NT2/D1 (cell line): Measurements from ENCODE around the gene SCAF8.

ENCODE experiments used
- DNase-seq: peaks from one replicate; pipeline ENCODE4 v3.0.0-alpha.2; 2011; ENCODE audit warnings: low read depth, low spot score
- H3K27me3 ChIP-seq: 2 replicates; pipeline ENCODE4 v1.6.0; 2011; ENCODE audit warnings: mild to moderate bottlenecking; ENCODE audit not compliant: insufficient read length, insufficient read depth
- H3K36me3 ChIP-seq: 2 replicates; pipeline ENCODE4 v1.6.1; 2011; ENCODE audit warnings: mild to moderate bottlenecking, low read length, mixed read lengths; ENCODE audit not compliant: insufficient read depth, insufficient read length
- H3K4me1 ChIP-seq: 2 replicates; pipeline ENCODE4 v1.5.1; 2011; ENCODE audit not compliant: insufficient read depth, insufficient read length
- H3K4me3 ChIP-seq: 2 replicates; pipeline ENCODE4 v1.5.1; 2011; ENCODE audit warnings: low read depth; ENCODE audit not compliant: insufficient read length
- H3K9ac ChIP-seq: 2 replicates; pipeline ENCODE4 v1.6.0; 2011; ENCODE audit warnings: low read depth; ENCODE audit not compliant: insufficient read length
- H3K9me3 ChIP-seq: 2 replicates; pipeline ENCODE4 v1.5.1; 2011; ENCODE audit warnings: mild to moderate bottlenecking, low read length; ENCODE audit not compliant: insufficient read depth
- SUZ12 ChIP-seq: IDR thresholded peaks from 2 replicates; pipeline ENCODE4 v1.6.1; 2011; ENCODE audit not compliant: insufficient read length, insufficient read depth; ENCODE audit errors: extremely low read depth
- YY1 ChIP-seq: IDR thresholded peaks from 2 replicates; pipeline ENCODE4 v1.6.1; 2011; ENCODE audit not compliant: insufficient read length, insufficient read depth
- ZNF274 ChIP-seq: IDR thresholded peaks from 2 replicates; pipeline ENCODE4 v1.6.1; 2011; ENCODE audit warnings: mild to moderate bottlenecking, low read depth, low read length

Gene SCAF8

GRCh38 chr6:154719854-154720253 is 13.4 kb upstream of the SCAF8 start:
- TF ChIP-seq SUZ12 (no peak), YY1 (no peak), ZNF274 (no peak)
- no peak for DNase-seq
- no peaks in the 10 kb centered on the region for H3K27me3 ChIP-seq
- H3K4me3 ChIP-seq = no peak overlapping the region
- no peak overlapping the region for H3K9ac ChIP-seq
- H3K36me3 ChIP-seq = no peaks in the 10 kb centered on the region
- no peaks in the 10 kb centered on the region for H3K4me1 ChIP-seq
- H3K9me3 ChIP-seq = 0 out of 2 replicates have a peak, but pooled peaks cover 5% of the 10 kb centered on the region

- Histone ChIP-seq H3K36me3 (no peaks in the 10 kb centered on the region), H3K9me3 (0 out of 2 replicates have a peak, but pooled peaks cover 5% of the 10 kb centered on the region), H3K27me3 (no peaks in the 10 kb centered on the region), H3K9ac (no peak overlapping the region), H3K4me1 (no peaks in the 10 kb centered on the region), H3K4me3 (no peak overlapping the region)
- TF ChIP-seq YY1 = no peak
- no peak for TF ChIP-seq ZNF274
- TF ChIP-seq SUZ12 = no peak
- DNase-seq = no peak
Observed at GRCh38 chr6:154721460-154721859, 11.8 kb upstream of the SCAF8 start.

GRCh38 chr6:154726887-154727286 is 6.3 kb upstream of the SCAF8 start:
- no peak for DNase-seq
- TF ChIP-seq SUZ12 (no peak), ZNF274 (no peak)
- no peaks in the 10 kb centered on the region for H3K4me1 ChIP-seq
- H3K9ac ChIP-seq = no peak overlapping the region
- H3K36me3 ChIP-seq = no peaks in the 10 kb centered on the region
- H3K4me3 ChIP-seq = no peak overlapping the region
- no peaks in the 10 kb centered on the region for H3K27me3 ChIP-seq
- no peaks in the 10 kb centered on the region for H3K9me3 ChIP-seq

- peak overlapping the region; percentile 36 for H3K9ac ChIP-seq
- no peaks in the 10 kb centered on the region for H3K27me3 ChIP-seq
- H3K9me3 ChIP-seq = no peaks in the 10 kb centered on the region
- no peak overlapping the region for H3K4me3 ChIP-seq
- H3K36me3 ChIP-seq = peaks cover 9% of the 10 kb centered on the region
- no peak for DNase-seq
- H3K4me1 ChIP-seq = peaks cover 3% of the 10 kb centered on the region
- TF ChIP-seq YY1 (no peak), ZNF274 (no peak), SUZ12 (no peak)
Observed at GRCh38 chr6:154731296-154732218, 1.7 kb upstream of the SCAF8 start.

GRCh38 chr6:154732538-154733182 is 556 bp upstream of the SCAF8 start:
- Histone ChIP-seq H3K27me3 (no peaks in the 10 kb centered on the region), H3K9ac (peak overlapping the region; percentile 89), H3K4me3 (peak overlapping the region; percentile 53), H3K4me1 (peaks cover 3% of the 10 kb centered on the region), H3K9me3 (no peaks in the 10 kb centered on the region), H3K36me3 (peaks cover 13% of the 10 kb centered on the region)
- no peak for DNase-seq
- TF ChIP-seq YY1 (no peak), SUZ12 (no peak), ZNF274 (no peak)

GRCh38 chr6:154733626-154734382 is 588 bp downstream of the SCAF8 start:
- Histone ChIP-seq H3K4me3 (peak overlapping the region; percentile 53), H3K4me1 (peaks cover 3% of the 10 kb centered on the region), H3K27me3 (no peaks in the 10 kb centered on the region), H3K9ac (peak overlapping the region; percentile 89), H3K9me3 (no peaks in the 10 kb centered on the region), H3K36me3 (peaks cover 13% of the 10 kb centered on the region)
- peak; percentile 84 for DNase-seq
- TF ChIP-seq YY1 (no peak), SUZ12 (no peak)
